ENCODE measurements around the gene COBL. TPM values are rescaled to one million over a fixed set of nuclear protein-coding genes. Genes with fewer than 3 reads are reported as not detected.
A peak's percentile ranks its signal among the peaks of the same experiment; 100 is the strongest.

Gene COBL
- total and polyA plus RNA-seq, 12 donors, result 15.5 to 109 (median 87.8) TPM

- Histone ChIP-seq H3K27ac (peak overlapping the region; percentile 60 to 87 (median 83)), H3K4me1 (peaks cover 0 to 52% (median 11%) of the 10 kb centered on the region in 9 donors), H3K36me3 (no peaks in the 10 kb centered on the region), H3K27me3 (no peaks in the 10 kb centered on the region), H3K4me3 (peak overlapping the region in 6 of 10 donors; percentile 4 to 25 (median 16)), H3K9me3 (peaks cover 0 to 10% (median 0%) of the 10 kb centered on the region in 11 donors)
- ATAC-seq (peak; percentile 35 to 72 (median 65)), DNase-seq (no peak)
- WGBS, 2 donors, result 17 to 20% methylated on average over 7 of the region's 7 CpGs
- intact Hi-C loops (cut with DNase I), result no loop called here
- no peak for TF ChIP-seq CTCF (IDR thresholded peaks at IDR 0.05)
Observed at GRCh38 chr7:51288896-51289622, 27.6 kb downstream of the COBL start.

DNA sequence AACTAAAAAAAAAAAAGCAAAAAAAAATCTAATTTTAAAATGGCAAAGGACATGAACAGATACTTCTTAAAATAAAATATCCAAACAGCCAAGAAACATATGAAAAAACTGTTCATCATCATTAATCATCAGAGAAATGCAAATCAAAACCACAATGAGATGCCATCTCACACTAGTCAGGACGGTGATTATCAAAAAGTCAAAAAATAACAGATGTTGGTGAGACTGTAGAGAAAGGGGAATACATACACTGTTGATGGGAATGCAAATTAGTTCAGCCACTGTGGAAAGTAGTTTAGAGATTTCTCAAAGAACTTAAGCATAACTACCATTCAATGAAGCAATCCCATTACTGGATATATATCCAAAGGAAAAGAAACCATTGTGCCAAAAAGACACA is 30.2 kb downstream of the COBL start:
- H3K4me3 ChIP-seq, result no peak overlapping the region
- no peak for TF ChIP-seq CTCF (IDR thresholded peaks at IDR 0.05)
- 83 to 86% methylated on average over 1 of the region's 1 CpG for WGBS, 2 donors
- peaks cover 0 to 16% (median 0%) of the 10 kb centered on the region in 11 donors for H3K9me3 ChIP-seq
- no peak overlapping the region for H3K27ac ChIP-seq
- intact Hi-C loops (cut with DNase I), result no loop called here
- ATAC-seq (no peak), DNase-seq (no peak)
- no peaks in the 10 kb centered on the region for H3K36me3 ChIP-seq
- H3K27me3 ChIP-seq, result no peaks in the 10 kb centered on the region
- H3K4me1 ChIP-seq, result peaks cover 0 to 36% (median 13%) of the 10 kb centered on the region in 9 donors

- DNase-seq (no peak), ATAC-seq (peak in 1 of 8 donors; percentile 17)
- H3K9me3 ChIP-seq, result peaks cover 0 to 16% (median 0%) of the 10 kb centered on the region in 11 donors
- H3K4me1 ChIP-seq, result peaks cover 0 to 55% (median 11%) of the 10 kb centered on the region in 9 donors
- H3K4me3 ChIP-seq, result no peak overlapping the region
- H3K27me3 ChIP-seq, result peaks cover 0 to 5% (median 0%) of the 10 kb centered on the region in 7 donors
- no peaks in the 10 kb centered on the region for H3K36me3 ChIP-seq
- peak overlapping the region in 5 of 10 donors; percentile 29 to 81 (median 53) for H3K27ac ChIP-seq
- TF ChIP-seq CTCF (IDR thresholded peaks at IDR 0.05), result no peak
- 48 to 66% methylated on average over 3 of the region's 3 CpGs for WGBS, 2 donors
- intact Hi-C loops (cut with DNase I), result no loop called here
Observed at GRCh38 chr7:51280156-51280555, 36.5 kb downstream of the COBL start.

DNA sequence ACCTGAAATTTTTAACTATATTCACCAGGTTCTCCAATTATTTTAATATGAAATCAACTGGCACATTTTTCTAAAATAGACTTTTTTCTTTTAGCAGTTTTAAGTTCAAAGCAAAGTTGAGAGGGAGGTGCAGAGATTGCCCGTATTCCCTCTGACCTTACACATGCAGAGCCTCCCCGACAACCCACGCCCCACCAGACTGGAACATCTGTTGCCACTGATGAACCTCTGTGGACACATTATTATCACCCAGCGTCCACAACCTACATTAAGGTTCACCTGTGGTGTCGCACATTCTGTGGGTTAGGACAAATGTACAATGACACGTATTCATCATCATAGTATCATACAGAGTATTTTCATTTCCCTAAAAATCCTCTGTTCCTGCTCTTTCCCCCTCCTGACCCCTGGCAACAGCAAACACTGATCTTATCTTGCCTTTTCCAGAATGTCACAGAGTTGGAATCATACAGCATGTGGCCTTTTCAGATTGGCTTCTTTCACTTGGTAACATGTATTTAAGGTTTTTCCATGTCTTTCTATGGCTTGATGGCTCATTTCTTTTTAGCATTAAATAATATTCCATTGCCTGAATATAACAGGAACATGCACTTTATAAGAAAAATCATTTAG is 37.1 kb downstream of the COBL start:
- TF ChIP-seq CTCF (IDR thresholded peaks at IDR 0.05), result no peak

More for the DNA sequence above, 37.1 kb downstream of the COBL start:
- DNase-seq, result no peak
- ATAC-seq, result no peak
- intact Hi-C loops (cut with DNase I), result no loop called here
- H3K36me3 ChIP-seq, result no peaks in the 10 kb centered on the region
- peak overlapping the region in 5 of 10 donors; percentile 29 to 81 (median 53) for H3K27ac ChIP-seq
- peaks cover 0 to 15% (median 0%) of the 10 kb centered on the region in 11 donors for H3K9me3 ChIP-seq
- peaks cover 0 to 55% (median 11%) of the 10 kb centered on the region in 9 donors for H3K4me1 ChIP-seq
- WGBS, 2 donors, result 57 to 61% methylated on average over 6 of the region's 6 CpGs
- H3K27me3 ChIP-seq, result peaks cover 0 to 5% (median 0%) of the 10 kb centered on the region in 7 donors
- no peak overlapping the region for H3K4me3 ChIP-seq

Data from heart right ventricle (tissue), 16 donors.